Measurements from ENCODE around the gene KLHL33. TPM values are rescaled to one million over a fixed set of nuclear protein-coding genes. Genes with fewer than 3 reads are reported as not detected.

KLHL33 gene
- total and polyA plus RNA-seq, 10 of the 15 experiments (the other 5 are each of a cell fraction or from before 2014, with no cell fraction given) = 0.01 to 0.16 (median 0.04) TPM; not detected in 5

GRCh38 chr14:20436363-20436755 is 393 bp upstream of the KLHL33 start:
- intact Hi-C loops (cut with micrococcal nuclease; ENCODE audit: unreplicated experiment) (no loop called here), in situ Hi-C loops (cut with MboI) (no loop called here)
- ChIA-PET SMC1A (ENCODE audit: uncharacterized antibody, unreplicated experiment) (no interaction called here), POLR2A (interaction anchor here (0.6 kb wide), 1 partner anchor 81 kb away, joined by 5 read pairs; no protein-coding TSS in a partner anchor), CTCF (interaction anchor here (0.7 to 1.1 kb wide), 2 partner anchors 14 to 20 kb away, joined by 3 read pairs; no protein-coding TSS in a partner anchor), RAD21 (ENCODE audit: unreplicated experiment) (no interaction called here)
- no peaks in the 10 kb centered on the region for H3K36me3 ChIP-seq (ENCODE audit: control insufficient read depth in 2 of 2, insufficient read depth in 2 of 2, low read length in 1 of 2)
- no peak overlapping the region for H2AFZ ChIP-seq (ENCODE audit: control insufficient read depth, low read depth, low read length)
- no peaks in the 10 kb centered on the region for H4K20me1 ChIP-seq (ENCODE audit: control insufficient read depth, insufficient read depth)
- no peak for ATAC-seq
- no peak for DNase-seq (ENCODE audit: low read depth, low spot score)
- no peak for FAIRE-seq
- H3K4me2 ChIP-seq (ENCODE audit: control insufficient read depth, insufficient read depth) = no peak overlapping the region
- no TSS peak for BruUV-seq (replicated peaks)
- 73% methylated on average over 4 of the region's 4 CpGs for WGBS (ENCODE audit: insufficient coverage, insufficient replicate concordance, low lambda C conversion rate, missing lambda C conversion rate)
- no peaks in the 10 kb centered on the region for H3K4me1 ChIP-seq (ENCODE audit: control insufficient read depth, insufficient read depth, low read length)
- H3K4me3 ChIP-seq = no peak overlapping the region
- H3K27ac ChIP-seq (ENCODE audit: control insufficient read depth, insufficient read depth) = no peak overlapping the region
- H3K79me2 ChIP-seq (ENCODE audit: control insufficient read depth, insufficient read depth, low read length) = no peaks in the 10 kb centered on the region
- TF ChIP-seq POLR2AphosphoS2 (IDR thresholded peaks at IDR 0.05; ENCODE audit: low read depth, low read length) (no peak), ZNF592 (IDR thresholded peaks at IDR 0.05) (no peak), POLR2AphosphoS5 (IDR thresholded peaks at IDR 0.05; ENCODE audit: low read length) (no peak), MEF2A (IDR thresholded peaks at IDR 0.05; ENCODE audit: insufficient read depth, low read depth, low read length) (no peak), LARP7 (IDR thresholded peaks at IDR 0.05) (no peak), POLR2A (IDR thresholded peaks at IDR 0.05; ENCODE audit: low read depth, low read length) (no peak), NR2F1 (conservative IDR thresholded peaks at IDR 0.05) (no peak), NFYA (IDR thresholded peaks at IDR 0.05; ENCODE audit: borderline replicate concordance, low read depth, low read length) (no peak), SIX5 (IDR thresholded peaks at IDR 0.05; ENCODE audit: low read depth, low read length, severe bottlenecking) (no peak), FOXM1 (IDR thresholded peaks at IDR 0.05; ENCODE audit: low read depth, low read length) (no peak), ZBTB40 (IDR thresholded peaks at IDR 0.05; ENCODE audit: borderline replicate concordance) (no peak), PBX3 (IDR thresholded peaks at IDR 0.05; ENCODE audit: insufficient replicate concordance, low read depth, low read length) (no peak), PAX5 (IDR thresholded peaks at IDR 0.05; ENCODE audit: borderline replicate concordance, low read depth, low read length) (no peak), TARDBP (IDR thresholded peaks at IDR 0.05; ENCODE audit: borderline replicate concordance) (no peak), SRF (IDR thresholded peaks at IDR 0.05; ENCODE audit: low read depth in 2 of 2, low read length in 2 of 2) (no peak)
- H3K9ac ChIP-seq (ENCODE audit: control insufficient read depth, insufficient read depth, low read length) = no peak overlapping the region
- no peaks in the 10 kb centered on the region for H3K27me3 ChIP-seq (replicated peaks in 1 of 2; ENCODE audit: control insufficient read depth in 2 of 2, insufficient read depth in 2 of 2, low read length in 1 of 2)
- no peaks in the 10 kb centered on the region; the same call in 2 of the 3 replicates for H3K9me3 ChIP-seq (replicated peaks; ENCODE audit: control insufficient read depth, insufficient read depth, low read length)

All from GM12878 (cell line).